ENCODE results near the gene CDH13.

CDH13 gene

DNA sequence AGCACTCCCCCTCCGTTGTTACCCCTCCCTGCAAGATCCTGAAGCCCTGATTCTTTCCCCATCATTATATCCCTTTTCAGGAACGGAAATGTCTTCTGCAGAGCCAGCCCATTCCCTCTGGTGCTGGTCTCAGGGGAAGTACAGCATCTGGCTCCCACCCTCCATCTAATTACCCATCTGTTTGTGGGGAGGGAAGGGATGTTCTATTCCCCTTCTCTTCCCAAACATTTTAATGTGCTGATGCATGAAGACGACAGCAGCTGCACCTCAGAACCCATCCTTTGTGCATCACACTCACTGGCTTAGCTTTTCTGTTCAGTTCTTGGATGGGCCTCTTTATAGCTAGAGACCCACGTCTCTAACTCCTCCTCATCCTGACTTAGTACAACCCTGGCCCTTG is 367.2 kb downstream of the CDH13 start:
- Histone ChIP-seq H3K4me3 (ENCODE audit: low read length) (no peak overlapping the region), H3K4me2 (ENCODE audit: low read length) (no peak overlapping the region), H3K4me1 (ENCODE audit: control insufficient read depth, insufficient read depth, low read length) (peaks cover 17% of the 10 kb centered on the region), H3K9me3 (replicated peaks; ENCODE audit: low read length) (no peaks in the 10 kb centered on the region), H3K36me3 (ENCODE audit: insufficient read depth, low read length) (no peaks in the 10 kb centered on the region), H3K27me3 (ENCODE audit: control insufficient read depth, insufficient read depth, low read length) (no peaks in the 10 kb centered on the region), H3K9ac (ENCODE audit: low read depth, low read length) (no peak overlapping the region)

DNA sequence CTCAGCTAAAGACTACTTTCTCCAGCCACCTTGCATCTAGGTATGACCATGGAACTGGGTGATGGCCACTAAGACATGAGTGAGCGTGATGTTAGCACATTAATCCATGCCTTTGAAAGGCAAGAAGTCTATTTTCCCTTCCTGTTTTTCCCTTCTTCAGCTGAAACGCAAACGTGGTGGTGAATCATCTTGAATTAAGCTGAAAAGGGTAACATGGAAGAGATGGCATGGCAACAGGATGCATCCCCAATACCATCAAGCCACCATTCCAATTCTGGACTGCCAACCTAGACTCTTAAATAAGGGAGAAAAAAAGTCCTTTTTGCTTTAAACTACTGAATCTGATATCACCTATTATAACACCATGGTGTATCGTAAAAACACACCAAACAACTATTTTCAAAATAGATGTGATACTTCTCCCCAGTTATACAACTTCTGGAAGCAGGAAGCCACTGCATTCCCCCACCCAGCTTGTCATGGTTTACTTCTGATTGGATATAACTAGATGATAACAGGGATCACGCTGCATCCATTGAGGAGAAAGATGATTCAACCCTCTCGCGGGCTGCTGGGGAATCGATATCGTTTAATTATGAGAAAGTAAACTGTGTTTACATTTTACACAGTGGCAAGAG is 368.6 kb downstream of the CDH13 start:
- no peaks in the 10 kb centered on the region for H3K36me3 ChIP-seq (ENCODE audit: insufficient read depth, low read length)
- H3K27me3 ChIP-seq (ENCODE audit: control insufficient read depth, insufficient read depth, low read length): no peaks in the 10 kb centered on the region
- no peak overlapping the region for H3K4me3 ChIP-seq (ENCODE audit: low read length)
- H3K9ac ChIP-seq (ENCODE audit: low read depth, low read length): peak overlapping the region; percentile 35
- H3K9me3 ChIP-seq (replicated peaks; ENCODE audit: low read length): no peaks in the 10 kb centered on the region
- peaks cover 14% of the 10 kb centered on the region for H3K4me1 ChIP-seq (ENCODE audit: control insufficient read depth, insufficient read depth, low read length)
- peak overlapping the region; percentile 43 for H3K4me2 ChIP-seq (ENCODE audit: low read length)

DNA sequence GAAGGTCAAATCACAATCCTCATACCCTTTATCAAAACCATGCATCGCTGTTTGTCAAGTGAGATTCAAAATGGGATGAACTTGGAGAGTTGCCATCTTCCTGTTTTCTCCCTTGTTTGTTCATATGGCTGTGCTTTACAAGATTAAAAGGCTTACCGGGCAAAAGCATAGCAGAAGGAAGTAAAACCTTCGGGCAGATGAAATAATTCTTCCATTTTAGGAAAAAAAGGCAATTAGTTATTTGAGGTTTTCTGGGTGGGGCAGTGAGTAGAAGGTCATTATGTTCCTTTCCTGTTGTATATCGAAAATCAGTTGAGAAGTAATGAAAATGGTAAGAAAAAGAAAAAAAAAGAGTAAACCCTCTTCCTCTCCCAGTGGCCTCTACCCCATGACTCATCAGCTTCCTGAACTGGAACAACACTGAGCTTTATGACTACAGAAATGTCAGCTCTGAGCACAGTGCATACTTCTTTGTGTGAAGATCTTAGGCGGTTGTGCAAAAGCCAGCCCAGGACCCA is 369.2 kb downstream of the CDH13 start:
- H3K9ac ChIP-seq (ENCODE audit: low read depth, low read length): peak overlapping the region; percentile 35
- H3K9me3 ChIP-seq (replicated peaks; ENCODE audit: low read length): no peaks in the 10 kb centered on the region

DNA sequence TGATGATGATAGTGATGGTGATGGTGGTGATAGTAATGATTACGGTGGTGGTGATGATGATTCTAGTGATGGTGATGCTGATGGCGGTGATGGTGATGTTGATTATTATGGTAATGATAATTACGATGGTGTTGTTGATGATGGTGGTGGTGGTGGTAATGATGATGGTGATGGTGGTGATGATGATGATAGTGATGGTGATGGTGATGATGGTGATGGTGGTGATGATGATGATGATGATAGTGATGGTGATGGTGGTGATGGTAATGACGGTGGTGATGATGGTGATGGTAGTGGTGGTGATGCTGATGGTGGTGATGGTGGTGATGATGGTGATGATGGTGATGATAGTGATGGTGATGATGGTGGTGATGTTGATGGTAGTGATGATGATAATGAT is 370.0 kb downstream of the CDH13 start:
- H3K9me3 ChIP-seq (replicated peaks; ENCODE audit: low read length): no peaks in the 10 kb centered on the region
- peaks cover 14% of the 10 kb centered on the region for H3K4me1 ChIP-seq (ENCODE audit: control insufficient read depth, insufficient read depth, low read length)
- H3K4me2 ChIP-seq (ENCODE audit: low read length): no peak overlapping the region
- H3K9ac ChIP-seq (ENCODE audit: low read depth, low read length): no peak overlapping the region
- H3K27me3 ChIP-seq (ENCODE audit: control insufficient read depth, insufficient read depth, low read length): no peaks in the 10 kb centered on the region
- H3K36me3 ChIP-seq (ENCODE audit: insufficient read depth, low read length): no peaks in the 10 kb centered on the region
- no peak overlapping the region for H3K4me3 ChIP-seq (ENCODE audit: low read length)

More for the DNA sequence above, 369.2 kb downstream of the CDH13 start:
- H3K4me2 ChIP-seq (ENCODE audit: low read length): peak overlapping the region; percentile 43
- no peaks in the 10 kb centered on the region for H3K27me3 ChIP-seq (ENCODE audit: control insufficient read depth, insufficient read depth, low read length)
- H3K36me3 ChIP-seq (ENCODE audit: insufficient read depth, low read length): no peaks in the 10 kb centered on the region
- peaks cover 14% of the 10 kb centered on the region for H3K4me1 ChIP-seq (ENCODE audit: control insufficient read depth, insufficient read depth, low read length)
- peak overlapping the region; percentile 30 for H3K4me3 ChIP-seq (ENCODE audit: low read length)

DNA sequence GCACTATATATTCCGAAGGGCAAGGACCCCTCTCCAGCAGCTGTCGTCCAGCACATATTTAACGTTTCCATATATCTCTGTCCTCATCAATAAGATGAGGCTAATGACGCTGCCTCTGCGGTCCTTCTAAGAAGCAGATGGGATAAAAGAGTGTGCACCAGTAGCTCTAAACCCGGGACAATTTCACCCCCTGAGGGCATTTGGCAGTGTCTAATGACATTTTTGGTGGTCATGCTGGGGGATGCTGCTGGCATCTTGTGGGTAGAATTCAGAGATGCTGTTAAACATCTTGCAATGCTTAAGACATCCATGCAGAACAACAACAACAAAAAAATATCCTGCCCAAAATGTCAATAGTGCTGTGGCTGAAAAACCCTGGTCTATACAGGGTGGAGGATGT is 372.9 kb downstream of the CDH13 start:
- Histone ChIP-seq H3K4me2 (ENCODE audit: low read length) (no peak overlapping the region), H3K4me1 (ENCODE audit: control insufficient read depth, insufficient read depth, low read length) (peaks cover 24% of the 10 kb centered on the region), H3K27me3 (ENCODE audit: control insufficient read depth, insufficient read depth, low read length) (no peaks in the 10 kb centered on the region), H3K4me3 (ENCODE audit: low read length) (no peak overlapping the region), H3K36me3 (ENCODE audit: insufficient read depth, low read length) (no peaks in the 10 kb centered on the region), H3K9ac (ENCODE audit: low read depth, low read length) (no peak overlapping the region), H3K9me3 (replicated peaks; ENCODE audit: low read length) (no peaks in the 10 kb centered on the region)

DNA sequence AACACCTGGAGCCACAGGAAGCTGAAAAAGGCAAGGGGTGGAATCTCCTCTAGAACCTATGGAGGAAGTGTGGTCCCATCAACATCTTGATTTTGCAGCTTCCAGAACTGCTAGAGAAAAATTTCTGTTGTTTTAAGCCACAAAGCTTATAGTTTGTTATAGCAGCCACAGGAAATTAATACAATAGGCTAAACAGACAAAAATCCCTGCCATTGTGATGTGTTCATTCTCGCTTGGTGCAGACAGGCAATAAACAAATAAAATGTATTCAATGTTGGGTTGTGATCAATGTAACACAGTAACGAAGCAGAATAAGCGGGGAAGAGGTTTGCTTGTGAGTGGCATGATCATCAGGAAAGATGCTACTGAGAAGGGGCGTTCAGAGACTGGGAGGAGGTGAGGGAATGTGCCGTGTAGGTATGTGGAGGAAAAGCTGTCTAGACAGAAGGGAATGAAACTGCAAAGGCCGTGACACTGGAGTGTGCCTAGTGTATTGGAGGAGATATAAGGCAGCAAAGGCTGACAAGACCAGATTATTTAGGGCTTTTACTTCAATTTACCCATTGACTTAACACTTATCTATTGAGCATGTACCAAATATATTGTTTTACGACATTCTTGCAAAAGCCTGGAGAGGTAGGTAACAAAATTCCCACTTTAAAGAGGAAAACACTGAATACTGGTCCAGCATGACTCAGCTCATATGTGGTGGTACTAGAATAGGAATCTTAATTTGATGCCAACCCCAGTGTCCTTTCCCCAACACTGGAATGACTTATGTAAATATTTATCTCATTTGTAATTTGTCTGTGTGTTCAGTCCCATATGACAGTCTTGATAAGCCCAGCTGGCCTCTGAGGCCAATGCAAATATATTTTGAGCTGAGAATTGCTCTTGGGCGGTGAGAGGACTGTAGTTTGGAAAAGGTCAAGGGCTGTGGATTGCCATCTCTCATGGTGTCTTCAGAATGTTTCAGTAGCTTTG is 375.9 kb downstream of the CDH13 start:
- H3K4me2 ChIP-seq (ENCODE audit: low read length): no peak overlapping the region
- no peak overlapping the region for H3K9ac ChIP-seq (ENCODE audit: low read depth, low read length)
- H3K9me3 ChIP-seq (replicated peaks; ENCODE audit: low read length): no peaks in the 10 kb centered on the region
- H3K4me1 ChIP-seq (ENCODE audit: control insufficient read depth, insufficient read depth, low read length): peaks cover 20% of the 10 kb centered on the region
- no peak overlapping the region for H3K4me3 ChIP-seq (ENCODE audit: low read length)
- H3K27me3 ChIP-seq (ENCODE audit: control insufficient read depth, insufficient read depth, low read length): no peaks in the 10 kb centered on the region
- no peaks in the 10 kb centered on the region for H3K36me3 ChIP-seq (ENCODE audit: insufficient read depth, low read length)

DNA sequence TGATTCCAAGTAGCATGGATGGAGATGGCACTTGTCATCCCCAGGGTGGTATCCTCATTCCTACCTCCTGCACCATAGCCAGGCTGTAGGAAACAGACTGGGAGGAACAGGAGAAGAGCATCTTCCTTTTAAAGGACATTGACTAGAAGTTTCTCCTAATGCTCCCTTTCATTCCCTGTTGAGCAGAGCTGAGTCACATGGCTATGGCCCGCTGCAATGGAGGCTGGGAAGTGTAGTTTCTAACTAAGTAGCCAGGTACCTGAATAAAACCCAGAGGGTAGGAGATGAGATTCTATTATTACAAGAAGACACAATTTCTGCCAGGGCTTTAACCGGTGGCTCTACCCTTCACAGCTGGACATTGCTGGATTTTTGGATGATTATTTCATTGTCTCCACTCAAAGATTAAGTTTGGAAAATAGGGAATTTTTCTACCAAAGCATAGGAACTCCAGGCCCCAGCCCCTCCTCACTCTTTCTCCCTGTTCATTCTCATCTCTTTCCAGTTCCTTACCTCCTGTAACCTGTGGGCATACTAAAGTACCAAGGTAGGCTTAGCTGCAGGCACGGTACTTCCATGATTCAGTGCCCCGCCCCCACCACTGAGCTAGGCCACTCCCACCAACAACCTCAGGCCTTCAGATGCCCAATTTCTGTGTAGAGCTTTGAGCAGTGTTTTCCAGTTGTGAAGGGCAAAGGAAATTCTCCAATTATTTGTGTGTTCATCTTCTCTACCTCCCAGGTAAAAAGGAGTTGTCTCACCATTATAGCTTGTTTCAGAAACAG is 378.3 kb downstream of the CDH13 start:
- no peaks in the 10 kb centered on the region for H3K9me3 ChIP-seq (replicated peaks; ENCODE audit: low read length)
- H3K36me3 ChIP-seq (ENCODE audit: insufficient read depth, low read length): no peaks in the 10 kb centered on the region
- H3K4me3 ChIP-seq (ENCODE audit: low read length): no peak overlapping the region
- no peaks in the 10 kb centered on the region for H3K27me3 ChIP-seq (ENCODE audit: control insufficient read depth, insufficient read depth, low read length)
- no peak overlapping the region for H3K4me2 ChIP-seq (ENCODE audit: low read length)
- peaks cover 20% of the 10 kb centered on the region for H3K4me1 ChIP-seq (ENCODE audit: control insufficient read depth, insufficient read depth, low read length)
- no peak overlapping the region for H3K9ac ChIP-seq (ENCODE audit: low read depth, low read length)

DNA sequence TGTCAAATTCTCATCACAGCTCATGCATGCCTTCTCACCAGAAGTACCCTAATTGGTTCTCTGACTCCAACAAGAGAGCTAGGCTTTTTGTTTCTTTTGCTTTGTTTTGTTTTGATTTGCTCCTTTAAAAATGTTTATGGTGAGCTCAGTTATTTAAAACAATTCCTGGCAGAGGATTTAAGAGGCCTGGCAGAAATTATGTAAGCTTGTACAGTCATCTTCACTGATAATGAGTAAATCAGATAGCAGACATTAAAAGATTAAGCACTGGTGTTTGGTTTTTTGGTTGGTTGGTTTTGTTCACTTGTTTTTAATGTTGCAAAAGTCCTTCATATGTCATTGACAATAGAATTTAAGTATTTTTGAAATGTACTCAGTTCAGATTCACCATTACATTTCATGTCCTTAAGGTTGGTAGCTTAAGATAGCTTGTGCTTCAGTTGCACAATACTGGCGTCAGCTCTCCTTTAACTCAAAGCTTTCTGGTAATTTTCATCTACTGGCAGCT is 378.9 kb downstream of the CDH13 start:
- H3K27me3 ChIP-seq (ENCODE audit: control insufficient read depth, insufficient read depth, low read length): no peaks in the 10 kb centered on the region
- H3K4me2 ChIP-seq (ENCODE audit: low read length): no peak overlapping the region
- no peak overlapping the region for H3K4me3 ChIP-seq (ENCODE audit: low read length)
- H3K4me1 ChIP-seq (ENCODE audit: control insufficient read depth, insufficient read depth, low read length): peaks cover 20% of the 10 kb centered on the region
- H3K9ac ChIP-seq (ENCODE audit: low read depth, low read length): no peak overlapping the region
- no peaks in the 10 kb centered on the region for H3K9me3 ChIP-seq (replicated peaks; ENCODE audit: low read length)
- no peaks in the 10 kb centered on the region for H3K36me3 ChIP-seq (ENCODE audit: insufficient read depth, low read length)

DNA sequence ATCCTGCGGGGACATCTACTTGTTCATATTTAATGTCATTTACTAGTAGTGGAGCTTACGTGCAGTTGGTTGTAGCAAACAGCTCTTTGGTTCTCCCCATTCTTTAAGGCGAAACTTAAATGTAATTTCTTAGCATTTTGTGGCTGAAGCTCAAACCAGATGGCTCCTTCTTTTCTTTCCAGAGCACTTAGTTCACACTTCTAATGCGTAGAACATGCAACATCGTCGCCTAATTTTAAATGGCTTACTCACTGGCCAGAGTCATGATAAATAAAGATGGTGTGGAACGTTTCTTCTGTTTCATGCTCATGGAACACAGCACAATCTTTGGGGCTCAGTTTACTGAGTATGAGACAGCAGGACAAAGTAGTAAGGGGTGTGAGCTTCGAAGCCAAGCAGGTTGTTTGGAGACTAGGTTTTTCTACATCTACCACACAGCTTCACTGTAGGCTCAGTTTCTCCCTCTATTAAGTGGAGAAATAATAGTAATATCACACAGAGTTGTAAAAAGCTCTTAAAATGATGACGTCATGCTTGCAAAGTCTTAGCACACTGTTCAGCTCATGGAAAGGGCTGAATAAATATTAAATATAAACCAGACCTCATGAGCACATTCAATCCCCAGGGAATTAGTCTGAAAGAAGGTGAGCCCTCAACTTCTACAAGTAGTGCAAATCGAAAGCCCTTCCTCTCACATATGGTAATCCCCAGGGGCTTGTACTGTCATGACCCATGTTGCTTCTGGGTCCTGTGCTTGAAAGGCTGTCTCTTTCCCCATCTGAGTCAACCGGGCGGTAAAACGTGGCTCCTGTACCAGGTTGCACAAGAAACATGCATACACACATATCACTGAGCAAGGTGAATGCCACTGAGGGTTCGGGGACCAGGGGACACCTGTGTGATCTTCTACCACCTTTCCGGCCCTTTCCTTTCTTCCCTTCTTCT is 384.3 kb downstream of the CDH13 start:
- Histone ChIP-seq H3K4me1 (ENCODE audit: control insufficient read depth, insufficient read depth, low read length) (peaks cover 28% of the 10 kb centered on the region), H3K4me2 (ENCODE audit: low read length) (peak overlapping the region; percentile 8), H3K36me3 (ENCODE audit: insufficient read depth, low read length) (no peaks in the 10 kb centered on the region), H3K9ac (ENCODE audit: low read depth, low read length) (no peak overlapping the region), H3K9me3 (replicated peaks; ENCODE audit: low read length) (no peaks in the 10 kb centered on the region), H3K4me3 (ENCODE audit: low read length) (no peak overlapping the region), H3K27me3 (ENCODE audit: control insufficient read depth, insufficient read depth, low read length) (no peaks in the 10 kb centered on the region)

DNA sequence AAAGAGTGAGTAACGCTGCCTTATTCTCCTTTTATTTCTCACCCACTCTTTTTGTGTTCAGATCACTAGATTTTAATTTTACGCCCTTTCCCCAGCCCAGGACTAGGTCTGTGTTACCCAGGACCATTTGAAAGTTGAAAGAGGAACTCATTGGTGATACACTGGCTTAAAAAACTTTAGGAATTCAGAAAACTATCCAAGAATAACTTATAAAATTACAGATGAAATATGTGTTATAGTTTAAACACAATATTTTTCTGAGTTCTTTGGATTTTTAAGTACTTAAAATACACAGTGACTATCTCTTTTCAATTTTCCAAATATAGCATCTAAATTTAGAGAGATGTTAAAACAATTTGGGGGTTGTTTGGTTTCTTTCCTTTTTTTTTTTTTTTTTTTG is 385.2 kb downstream of the CDH13 start:
- H3K4me3 ChIP-seq (ENCODE audit: low read length): no peak overlapping the region
- H3K27me3 ChIP-seq (ENCODE audit: control insufficient read depth, insufficient read depth, low read length): no peaks in the 10 kb centered on the region
- no peak overlapping the region for H3K9ac ChIP-seq (ENCODE audit: low read depth, low read length)
- peaks cover 26% of the 10 kb centered on the region for H3K4me1 ChIP-seq (ENCODE audit: control insufficient read depth, insufficient read depth, low read length)
- no peaks in the 10 kb centered on the region for H3K9me3 ChIP-seq (replicated peaks; ENCODE audit: low read length)
- no peaks in the 10 kb centered on the region for H3K36me3 ChIP-seq (ENCODE audit: insufficient read depth, low read length)
- peak overlapping the region; percentile 8 for H3K4me2 ChIP-seq (ENCODE audit: low read length)

All from skeletal muscle satellite cell (primary cell).